Stomach (tissue), 4 donors: Measurements from ENCODE around the gene XCR1.
"Not testable (repeated sequence)": the region's sequence is repeated elsewhere in the genome, so short reads cannot be mapped to it uniquely, and the experiment has no call there.

ENCODE experiments used
- CTCF ChIP-seq, 7 experiments: fragments of 450-650 bp in 4 of 7; fragments of 200-600 bp in 3 of 7; sonication (generic) in 3 of 7; IDR thresholded peaks; one replicate each; pipeline ENCODE4 v1.5.1; 2016 to 2019; ENCODE audit warnings: antibody characterized with exemption in 7 of 7, control low read depth in 2 of 7, mild to moderate bottlenecking in 1 of 7
- EP300 ChIP-seq: sonication (generic); formaldehyde crosslinking; IDR thresholded peaks from one replicate; pipeline ENCODE4 v1.6.1; 2017; ENCODE audit warnings: antibody characterized with exemption
- POLR2A ChIP-seq, 4 donors: fragments of 450-650 bp; IDR thresholded peaks; one replicate each; pipeline ENCODE4 v1.6.1; 2016; ENCODE audit warnings: antibody characterized with exemption in 4 of 4, control low read depth in 2 of 4, mild to moderate bottlenecking in 1 of 4, moderate library complexity in 1 of 4

GRCh38 chr3:46003706-46004105 lies 23.6 kb downstream of the XCR1 start:
- TF ChIP-seq POLR2A (IDR thresholded peaks at IDR 0.05); EP300; CTCF (IDR thresholded peaks at IDR 0.05): not testable (repeated sequence)
